GM21528 (cell line): ENCODE measurements around the gene TMEM116.
"Not testable (repeated sequence)": the region's sequence is repeated elsewhere in the genome, so short reads cannot be mapped to it uniquely, and the experiment has no call there.

Source experiments
- ATAC-seq: cut with Tn5 transposase; IDR thresholded peaks from one replicate; pipeline ENCODE4 v1.9.1; 2021; ENCODE audit warnings: mild to moderate bottlenecking, moderate library complexity; ENCODE audit not compliant: unreplicated experiment, low FRiP score

TMEM116 gene

GRCh38 chr12:112012775-112013600 is at the start of gene TMEM116, which contains the start of gene ERP29:
Gene TMEM116, minus strand, starts transcription at chr12:112013165. Its CDS starts 7,895 bp downstream, at chr12:112005270.
Gene ERP29, plus strand, starts transcription at chr12:112013426. Its CDS starts 40 bp downstream, at chr12:112013466.
- peak; percentile 75 for ATAC-seq

- ATAC-seq = no peak
Observed at GRCh38 chr12:112061137-112061536, 48.2 kb upstream of the TMEM116 start.

GRCh38 chr12:112049351-112049750 is 36.4 kb upstream of the TMEM116 start:
- ATAC-seq = no peak

GRCh38 chr12:112046003-112046402 is 33.0 kb upstream of the TMEM116 start:
- no peak for ATAC-seq

- ATAC-seq = not testable (repeated sequence)
Observed at GRCh38 chr12:112036614-112037013, 23.6 kb upstream of the TMEM116 start.

- no peak for ATAC-seq
Observed at GRCh38 chr12:112035219-112035785, 22.3 kb upstream of the TMEM116 start.

GRCh38 chr12:112032292-112032691 is 19.3 kb upstream of the TMEM116 start:
- no peak for ATAC-seq

GRCh38 chr12:112031472-112031871 is 18.5 kb upstream of the TMEM116 start:
- no peak for ATAC-seq

GRCh38 chr12:112029301-112029700 is 16.3 kb upstream of the TMEM116 start:
- no peak for ATAC-seq

- ATAC-seq = no peak
Observed at GRCh38 chr12:112025808-112026375, 12.9 kb upstream of the TMEM116 start.

GRCh38 chr12:112023759-112024396 is 10.9 kb upstream of the TMEM116 start:
- no peak for ATAC-seq

- ATAC-seq = no peak
Observed at GRCh38 chr12:112022241-112023016, 9.5 kb upstream of the TMEM116 start.

GRCh38 chr12:112020947-112021457 is 8.0 kb upstream of the TMEM116 start:
- no peak for ATAC-seq

- no peak for ATAC-seq
Observed at GRCh38 chr12:112018571-112019237, 5.7 kb upstream of the TMEM116 start.

GRCh38 chr12:112017041-112017440 is 4.1 kb upstream of the TMEM116 start:
- ATAC-seq = no peak

GRCh38 chr12:112015938-112016337 is 3.0 kb upstream of the TMEM116 start:
- ATAC-seq = no peak

GRCh38 chr12:112013601-112014402 is 837 bp upstream of the TMEM116 start:
- ATAC-seq = peak; percentile 30

- no peak for ATAC-seq
Observed at GRCh38 chr12:112011685-112012084, 1.3 kb downstream of the TMEM116 start.
